CD4-positive, alpha-beta T cell (primary cell): ENCODE data around the gene IFNGR2. TPM values are rescaled to one million over a fixed set of nuclear protein-coding genes. Genes with fewer than 3 reads are reported as not detected.
A peak's percentile ranks its signal among the peaks of the same experiment; 100 is the strongest.

Experiments
- ATAC-seq: fragments of 200-7000 bp; cut with Tn5 transposase; one replicate; pipeline ENCODE4 v1.10.0; 2022; ENCODE audit warnings: mild to moderate bottlenecking; ENCODE audit not compliant: poor library complexity
- CTCF ChIA-PET: fragments of 350-600 bp; sonication (Branson Sonifier 250); formaldehyde crosslinking; loops from one replicate; lab custom pipeline; 2021; ENCODE audit warnings: antibody characterized with exemption, inconsistent platforms; lab: Charles Lee
- POLR2A ChIA-PET: fragments of 350-600 bp; sonication (Branson Sonifier 250); formaldehyde crosslinking; loops from one replicate; lab custom pipeline; 2021; ENCODE audit warnings: antibody characterized with exemption, inconsistent platforms; lab: Charles Lee
- DNase-seq, 14 experiments: peaks; one replicate each; pipeline ENCODE4 v3.0.0-alpha.2; 2013 to 2020; ENCODE audit warnings: mixed read lengths in 2 of 14
- H3K27ac ChIP-seq, 2 donors: one replicate each; pipeline versions ENCODE4 v1.5.1 to v1.7.0; 2013; ENCODE audit warnings: low read length in 2 of 2, low read depth in 1 of 2, mild to moderate bottlenecking in 1 of 2
- H3K27me3 ChIP-seq, 2 experiments: 1 replicate in 1 of 2; 2 replicates in 1 of 2; pipeline versions ENCODE4 v1.6.1 to v1.7.0; 2013; ENCODE audit warnings: low read length in 2 of 2, control low read depth in 1 of 2, mild to moderate bottlenecking in 1 of 2, moderate library complexity in 1 of 2; ENCODE audit not compliant: insufficient read depth in 2 of 2, control insufficient read depth in 1 of 2
- H3K36me3 ChIP-seq: one replicate; pipeline ENCODE4 v1.6.1; 2013; ENCODE audit warnings: low read length, control low read depth; ENCODE audit not compliant: insufficient read depth
- H3K4me1 ChIP-seq: one replicate; pipeline ENCODE4 v1.6.1; 2013; ENCODE audit warnings: low read length, control low read depth; ENCODE audit not compliant: insufficient read depth
- H3K4me3 ChIP-seq: one replicate; pipeline ENCODE4 v1.5.1; 2013; ENCODE audit warnings: mild to moderate bottlenecking, low read length, moderate library complexity
- H3K9me3 ChIP-seq, 2 experiments: 1 replicate in 1 of 2; 2 replicates in 1 of 2; pipeline versions ENCODE4 v1.6.1 to v1.7.0; 2013; ENCODE audit warnings: low read length in 2 of 2, mild to moderate bottlenecking in 2 of 2, control low read depth in 1 of 2, moderate library complexity in 1 of 2; ENCODE audit not compliant: control insufficient read depth in 1 of 2, insufficient read depth in 1 of 2
- H3K27ac Mint-ChIP-seq: one replicate; pipeline ENCODE4 v1.8.0; 2020; ENCODE audit warnings: mixed read lengths
- H3K27me3 Mint-ChIP-seq: one replicate; pipeline ENCODE4 v1.8.0; 2021; ENCODE audit warnings: mixed read lengths
- H3K36me3 Mint-ChIP-seq: one replicate; pipeline ENCODE4 v1.8.0; 2021; ENCODE audit warnings: low read depth, mixed read lengths
- H3K4me1 Mint-ChIP-seq: one replicate; pipeline ENCODE4 v1.8.0; 2021; ENCODE audit warnings: low read depth, mixed read lengths
- H3K4me3 Mint-ChIP-seq: one replicate; pipeline ENCODE4 v1.8.0; 2020; ENCODE audit warnings: mild to moderate bottlenecking, mixed read lengths
- H3K9me3 Mint-ChIP-seq: one replicate; pipeline ENCODE4 v1.8.0; 2020; ENCODE audit warnings: mixed read lengths
- intact Hi-C, 2 experiments: fragments of 100-400 bp; cut with DNase I in 1 of 2; cut with micrococcal nuclease in 1 of 2; formaldehyde crosslinking; loops; one replicate each; pipeline versions ENCODE4 v1.15.1 to v1.9.0; 2023 to 2025; cut with DNase I, micrococcal nuclease
- polyA plus RNA-seq, 2 donors: library from polyadenylated mRNA; unstranded; fragments of 120-200 nt; gene quantifications; one replicate each; pipeline ENCODE4 v1.2.1, GENCODE V29; 2013
- total RNA-seq, 174 experiments: library from RNA in 2 of 174; stranded (reverse) in 2 of 174; gene quantifications; one replicate each; pipeline ENCODE4 v1.2.3 and lab custom pipeline; 2021 to 2026
- TF ChIP-seq, protein P1 (sequence below): fragments of 200-600 bp; IDR thresholded peaks from one replicate; pipeline ENCODE4 v1.8.0; 2022; ENCODE audit warnings: antibody characterized with exemption, mild to moderate bottlenecking

The IFNGR2 gene, protein sequence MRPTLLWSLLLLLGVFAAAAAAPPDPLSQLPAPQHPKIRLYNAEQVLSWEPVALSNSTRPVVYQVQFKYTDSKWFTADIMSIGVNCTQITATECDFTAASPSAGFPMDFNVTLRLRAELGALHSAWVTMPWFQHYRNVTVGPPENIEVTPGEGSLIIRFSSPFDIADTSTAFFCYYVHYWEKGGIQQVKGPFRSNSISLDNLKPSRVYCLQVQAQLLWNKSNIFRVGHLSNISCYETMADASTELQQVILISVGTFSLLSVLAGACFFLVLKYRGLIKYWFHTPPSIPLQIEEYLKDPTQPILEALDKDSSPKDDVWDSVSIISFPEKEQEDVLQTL
- total RNA-seq (10 to 100 TPM; 14.6 to 17.7 TPM), total RNA-seq (lab: John Stamatoyannopoulos, UW) (7.4 to 157 (median 31.9) reads per million in 172 experiments)
- 28.6 TPM for polyA plus RNA-seq (2013, experiment 1 of 2)
- polyA plus RNA-seq (2013, experiment 2 of 2), result 28.6 TPM

DNA sequence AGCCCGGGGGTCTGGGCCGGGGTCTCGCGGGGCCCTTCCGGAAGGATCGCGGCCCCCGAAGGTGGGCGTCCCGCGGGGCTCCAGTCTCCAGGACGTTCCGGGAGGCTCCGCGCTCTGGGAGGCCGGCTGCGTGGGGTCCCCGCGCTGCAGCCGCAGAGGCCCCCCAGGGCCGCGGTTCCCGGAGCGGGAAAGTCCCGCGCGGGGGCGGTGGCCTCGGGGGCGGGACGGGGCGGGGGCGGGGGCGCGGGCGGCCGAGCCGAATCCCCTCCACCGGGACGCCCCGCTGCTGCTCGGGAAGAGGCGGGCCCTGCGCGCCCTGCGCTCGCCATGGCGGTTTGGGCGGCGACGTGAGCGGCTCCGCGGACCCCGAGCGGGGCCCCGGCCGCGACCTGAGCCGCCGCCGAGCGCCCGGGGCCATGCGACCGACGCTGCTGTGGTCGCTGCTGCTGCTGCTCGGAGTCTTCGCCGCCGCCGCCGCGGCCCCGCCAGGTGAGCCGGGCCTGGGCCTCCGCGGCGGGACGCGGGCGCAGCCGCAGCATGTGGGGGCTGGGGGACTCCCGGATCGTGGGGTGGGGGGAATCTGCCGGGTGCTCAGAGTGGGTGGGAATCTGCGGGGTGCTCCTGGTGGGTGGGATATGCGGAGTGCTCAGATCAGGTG, at the start of gene IFNGR2:
TSS of gene IFNGR2 (plus strand) at position 286 of the 658 bp plus-strand sequence. CDS start at position 417, 131 bp downstream.
- CTCF ChIA-PET, result interaction anchor here (0.7 to 1.4 kb wide), 2 partner anchors 38 to 42 kb away, joined by 3 to 9 read pairs; no protein-coding TSS in a partner anchor
- H3K4me3 ChIP-seq, result peak within 1 kb of the TSS; percentile 82
- Mint-ChIP-seq H3K4me3 (peak within 1 kb of the TSS; percentile 96), H3K9me3 (no peaks in the 10 kb centered on the region), H3K4me1 (peaks cover 42% of the 10 kb centered on the region), H3K27ac (peak within 1 kb of the TSS; percentile 87), H3K27me3 (no peaks in the 10 kb centered on the region), H3K36me3 (peaks cover 5% of the 10 kb centered on the region)
- TF ChIP-seq, protein P1, sequence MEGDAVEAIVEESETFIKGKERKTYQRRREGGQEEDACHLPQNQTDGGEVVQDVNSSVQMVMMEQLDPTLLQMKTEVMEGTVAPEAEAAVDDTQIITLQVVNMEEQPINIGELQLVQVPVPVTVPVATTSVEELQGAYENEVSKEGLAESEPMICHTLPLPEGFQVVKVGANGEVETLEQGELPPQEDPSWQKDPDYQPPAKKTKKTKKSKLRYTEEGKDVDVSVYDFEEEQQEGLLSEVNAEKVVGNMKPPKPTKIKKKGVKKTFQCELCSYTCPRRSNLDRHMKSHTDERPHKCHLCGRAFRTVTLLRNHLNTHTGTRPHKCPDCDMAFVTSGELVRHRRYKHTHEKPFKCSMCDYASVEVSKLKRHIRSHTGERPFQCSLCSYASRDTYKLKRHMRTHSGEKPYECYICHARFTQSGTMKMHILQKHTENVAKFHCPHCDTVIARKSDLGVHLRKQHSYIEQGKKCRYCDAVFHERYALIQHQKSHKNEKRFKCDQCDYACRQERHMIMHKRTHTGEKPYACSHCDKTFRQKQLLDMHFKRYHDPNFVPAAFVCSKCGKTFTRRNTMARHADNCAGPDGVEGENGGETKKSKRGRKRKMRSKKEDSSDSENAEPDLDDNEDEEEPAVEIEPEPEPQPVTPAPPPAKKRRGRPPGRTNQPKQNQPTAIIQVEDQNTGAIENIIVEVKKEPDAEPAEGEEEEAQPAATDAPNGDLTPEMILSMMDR, result no peak
- H3K4me1 ChIP-seq, result peaks cover 38% of the 10 kb centered on the region
- intact Hi-C loops, result loop anchor here (2.0 to 5.0 kb wide), 3 partner anchors 18 to 41 kb away; no protein-coding TSS in a partner anchor
- H3K27me3 ChIP-seq, result no peaks in the 10 kb centered on the region
- H3K36me3 ChIP-seq, result no peaks in the 10 kb centered on the region
- no peaks in the 10 kb centered on the region for H3K9me3 ChIP-seq
- DNase-seq (peak in 13 of 14 experiments; percentile 15 to 79 (median 45)), ATAC-seq (peak; percentile 62)
- H3K27ac ChIP-seq, result peak within 1 kb of the TSS in 1 of 2 donors; percentile 65
- POLR2A ChIA-PET, result interaction anchor here (1.4 to 3.1 kb wide), 8 partner anchors 10 to 79 kb away, joined by 3 to 28 read pairs (median 9); partner anchors contain the start of gene IFNAR1

DNA sequence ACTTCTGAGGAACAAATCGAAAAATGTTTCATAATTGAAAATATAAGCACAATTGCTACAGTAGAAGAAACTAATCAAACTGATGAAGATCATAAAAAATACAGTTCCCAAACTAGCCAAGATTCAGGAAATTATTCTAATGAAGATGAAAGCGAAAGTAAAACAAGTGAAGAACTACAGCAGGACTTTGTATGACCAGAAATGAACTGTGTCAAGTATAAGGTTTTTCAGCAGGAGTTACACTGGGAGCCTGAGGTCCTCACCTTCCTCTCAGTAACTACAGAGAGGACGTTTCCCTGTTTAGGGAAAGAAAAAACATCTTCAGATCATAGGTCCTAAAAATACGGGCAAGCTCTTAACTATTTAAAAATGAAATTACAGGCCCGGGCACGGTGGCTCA, 47.9 kb upstream of the IFNGR2 start:
- CTCF ChIA-PET, result interaction anchor here (1.3 kb wide), 1 partner anchor 155 kb away, joined by 3 read pairs; no protein-coding TSS in a partner anchor
- ATAC-seq, result no peak
- peaks cover 56% of the 10 kb centered on the region for H3K36me3 Mint-ChIP-seq

DNA sequence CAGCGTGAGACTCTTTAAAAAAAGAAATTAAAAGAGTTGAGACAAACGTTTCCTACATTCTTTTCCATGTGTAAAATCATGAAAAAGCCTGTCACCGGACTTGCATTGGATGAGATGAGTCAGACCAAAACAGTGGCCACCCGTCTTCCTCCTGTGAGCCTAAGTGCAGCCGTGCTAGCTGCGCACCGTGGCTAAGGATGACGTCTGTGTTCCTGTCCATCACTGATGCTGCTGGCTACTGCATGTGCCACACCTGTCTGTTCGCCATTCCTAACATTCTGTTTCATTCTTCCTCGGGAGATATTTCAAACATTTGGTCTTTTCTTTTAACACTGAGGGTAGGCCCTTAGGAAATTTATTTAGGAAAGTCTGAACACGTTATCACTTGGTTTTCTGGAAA, 47.2 kb upstream of the IFNGR2 start:
- intact Hi-C loops, result loop anchor here in 1 of 2 experiments (5.0 kb wide), 2 partner anchors 86 to 154 kb away; no protein-coding TSS in a partner anchor

More for the DNA sequence above, 47.9 kb upstream of the IFNGR2 start:
- POLR2A ChIA-PET, result no interaction called here
- no peaks in the 10 kb centered on the region for H3K4me1 ChIP-seq
- H3K27ac Mint-ChIP-seq, result peak overlapping the region; percentile 31
- H3K27ac ChIP-seq, result no peak overlapping the region
- intact Hi-C loops, result loop anchor here in 1 of 2 experiments (5.0 kb wide), 2 partner anchors 87 to 153 kb away; no protein-coding TSS in a partner anchor
- no peaks in the 10 kb centered on the region for H3K9me3 ChIP-seq
- H3K4me3 Mint-ChIP-seq, result no peak overlapping the region
- peaks cover 35% of the 10 kb centered on the region for H3K36me3 ChIP-seq
- no peaks in the 10 kb centered on the region for H3K27me3 ChIP-seq
- no peaks in the 10 kb centered on the region for H3K9me3 Mint-ChIP-seq
- TF ChIP-seq, protein P1, result no peak
- peaks cover 15% of the 10 kb centered on the region for H3K4me1 Mint-ChIP-seq
- no peak for DNase-seq
- H3K4me3 ChIP-seq, result no peak overlapping the region
- H3K27me3 Mint-ChIP-seq, result no peaks in the 10 kb centered on the region

More for the DNA sequence above, 47.2 kb upstream of the IFNGR2 start:
- POLR2A ChIA-PET, result interaction anchor here (0.7 kb wide), 1 partner anchor 156 kb away, joined by 3 read pairs; no protein-coding TSS in a partner anchor
- Histone ChIP-seq H3K27me3 (no peaks in the 10 kb centered on the region), H3K4me3 (no peak overlapping the region), H3K27ac (no peak overlapping the region), H3K36me3 (peaks cover 33% of the 10 kb centered on the region), H3K4me1 (peaks cover 4% of the 10 kb centered on the region), H3K9me3 (no peaks in the 10 kb centered on the region)
- Mint-ChIP-seq H3K27me3 (no peaks in the 10 kb centered on the region), H3K4me1 (peaks cover 13% of the 10 kb centered on the region), H3K36me3 (peaks cover 50% of the 10 kb centered on the region), H3K27ac (peak overlapping the region; percentile 61), H3K4me3 (no peak overlapping the region), H3K9me3 (no peaks in the 10 kb centered on the region)
- no peak for ATAC-seq
- TF ChIP-seq, protein P1, result no peak
- DNase-seq, result no peak
- CTCF ChIA-PET, result no interaction called here
